T-helper 1 cell treated with Interleukin-12 subunit alpha and Interleukin-12 subunit beta and Interleukin-4 antibody, amounts not matched to agents 30 μg/mL and 1 μg/mL, for 36 hours (primary cell): ENCODE data around the gene GPC4.
"Not testable (repeated sequence)": the region's sequence is repeated elsewhere in the genome, so short reads cannot be mapped to it uniquely, and the experiment has no call there.

Experiments used
- H3K27ac Mint-ChIP-seq: one replicate; pipeline ENCODE4 v1.8.0; 2021; ENCODE audit warnings: mild to moderate bottlenecking, mixed read lengths
- H3K27me3 Mint-ChIP-seq: one replicate; pipeline ENCODE4 v1.8.0; 2021; ENCODE audit warnings: low read depth, mixed read lengths
- H3K36me3 Mint-ChIP-seq: one replicate; pipeline ENCODE4 v1.8.0; 2021; ENCODE audit warnings: low read depth, mixed read lengths
- H3K4me1 Mint-ChIP-seq: one replicate; pipeline ENCODE4 v1.8.0; 2021; ENCODE audit warnings: low read depth, mixed read lengths
- H3K4me3 Mint-ChIP-seq: one replicate; pipeline ENCODE4 v1.8.0; 2021; ENCODE audit warnings: mild to moderate bottlenecking, moderate library complexity, mixed read lengths
- H3K9me3 Mint-ChIP-seq: one replicate; pipeline ENCODE4 v1.8.0; 2021; ENCODE audit warnings: mixed read lengths

GPC4 gene

DNA sequence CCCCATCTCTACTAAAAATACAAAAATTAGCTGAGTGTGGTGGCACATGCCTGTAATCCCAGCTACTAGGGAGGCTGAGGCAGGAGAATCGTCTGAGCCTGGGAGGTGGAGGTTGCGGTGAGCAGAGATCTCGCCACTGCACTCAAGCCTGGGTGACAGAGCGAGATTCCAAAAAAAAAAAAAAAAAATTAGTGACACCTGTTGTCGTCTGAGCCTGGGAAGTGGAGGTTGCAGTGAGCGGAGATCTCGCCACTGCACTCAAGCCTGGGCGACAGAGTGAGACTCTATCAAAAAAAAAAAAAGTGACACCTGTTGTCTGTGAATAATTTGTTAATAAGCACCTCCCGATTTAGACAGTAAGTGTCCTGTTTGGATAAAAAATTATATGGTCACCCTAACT, 93.0 kb downstream of the GPC4 start:
- not testable (repeated sequence) for H3K36me3 Mint-ChIP-seq, H3K27ac Mint-ChIP-seq

DNA sequence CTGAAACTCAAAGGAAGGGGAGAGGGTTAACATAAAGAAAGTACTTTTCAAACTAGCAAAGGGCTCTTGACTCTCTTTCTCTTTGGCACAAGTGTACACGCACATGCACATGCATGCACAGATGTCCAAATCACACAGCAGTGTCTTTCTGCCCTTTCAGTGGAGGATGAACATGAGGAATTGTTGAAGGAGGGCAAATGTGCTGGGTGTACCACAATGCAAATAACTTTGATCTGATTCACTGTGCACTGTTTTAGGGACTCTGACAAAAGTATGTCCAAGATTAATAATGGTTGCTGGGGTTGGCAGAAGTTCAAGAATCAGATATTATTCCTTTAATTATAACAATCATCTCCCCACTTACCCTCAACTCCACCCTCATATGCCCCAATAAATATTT, 93.8 kb downstream of the GPC4 start:
- no peaks in the 10 kb centered on the region for H3K27me3 Mint-ChIP-seq
- H3K4me1 Mint-ChIP-seq = peaks cover 5% of the 10 kb centered on the region
- H3K4me3 Mint-ChIP-seq = no peak overlapping the region
- no peaks in the 10 kb centered on the region for H3K9me3 Mint-ChIP-seq
- no peak overlapping the region for H3K27ac Mint-ChIP-seq
- H3K36me3 Mint-ChIP-seq = no peaks in the 10 kb centered on the region

More for the DNA sequence above, 93.0 kb downstream of the GPC4 start:
- not testable (repeated sequence) for H3K27me3 Mint-ChIP-seq, H3K4me1 Mint-ChIP-seq, H3K9me3 Mint-ChIP-seq, H3K4me3 Mint-ChIP-seq

DNA sequence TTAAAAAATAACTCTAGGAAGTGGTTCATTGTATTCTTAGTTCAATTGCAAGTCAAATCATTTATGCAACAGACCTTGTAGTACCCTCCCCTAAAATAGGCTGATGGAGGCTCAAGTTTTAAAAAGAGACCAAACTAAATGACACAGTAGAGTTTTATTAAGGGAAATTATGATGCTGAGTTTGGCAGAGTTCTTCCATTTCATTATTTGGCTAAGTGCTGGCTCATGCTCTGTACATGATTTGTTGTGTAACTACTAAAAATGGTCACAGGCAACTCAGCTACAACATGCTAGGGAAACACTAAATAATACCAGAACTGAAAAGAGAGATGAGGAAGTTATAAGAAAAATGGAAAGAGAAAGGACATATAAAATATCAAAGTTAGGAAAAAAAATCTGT, 101.0 kb downstream of the GPC4 start:
- Mint-ChIP-seq H3K27me3 (peaks cover 3% of the 10 kb centered on the region), H3K4me3 (no peak overlapping the region), H3K4me1 (no peaks in the 10 kb centered on the region), H3K36me3 (no peaks in the 10 kb centered on the region), H3K27ac (no peak overlapping the region), H3K9me3 (no peaks in the 10 kb centered on the region)

DNA sequence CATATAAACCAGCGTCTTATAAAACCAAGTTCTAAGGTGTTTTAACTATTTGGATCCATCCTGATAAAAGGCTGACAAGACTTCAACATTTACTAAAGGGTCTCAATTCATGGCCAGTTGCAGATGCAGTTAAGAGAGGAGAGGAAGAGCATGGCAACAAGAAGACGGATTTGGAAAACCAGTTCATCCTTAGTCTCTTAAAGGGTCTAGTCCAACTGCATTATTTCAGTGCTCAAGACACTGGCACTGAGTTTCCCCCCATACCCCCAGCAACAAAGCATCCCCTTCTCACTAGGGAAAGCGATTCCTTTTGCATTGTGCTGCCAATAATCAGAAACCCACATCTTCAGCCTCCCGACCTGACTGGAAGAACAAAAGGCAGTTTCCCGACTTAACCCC, 106.8 kb downstream of the GPC4 start:
- Mint-ChIP-seq H3K27me3 (peaks cover 3% of the 10 kb centered on the region), H3K4me1 (no peaks in the 10 kb centered on the region), H3K27ac (no peak overlapping the region), H3K4me3 (no peak overlapping the region), H3K9me3 (no peaks in the 10 kb centered on the region), H3K36me3 (no peaks in the 10 kb centered on the region)

DNA sequence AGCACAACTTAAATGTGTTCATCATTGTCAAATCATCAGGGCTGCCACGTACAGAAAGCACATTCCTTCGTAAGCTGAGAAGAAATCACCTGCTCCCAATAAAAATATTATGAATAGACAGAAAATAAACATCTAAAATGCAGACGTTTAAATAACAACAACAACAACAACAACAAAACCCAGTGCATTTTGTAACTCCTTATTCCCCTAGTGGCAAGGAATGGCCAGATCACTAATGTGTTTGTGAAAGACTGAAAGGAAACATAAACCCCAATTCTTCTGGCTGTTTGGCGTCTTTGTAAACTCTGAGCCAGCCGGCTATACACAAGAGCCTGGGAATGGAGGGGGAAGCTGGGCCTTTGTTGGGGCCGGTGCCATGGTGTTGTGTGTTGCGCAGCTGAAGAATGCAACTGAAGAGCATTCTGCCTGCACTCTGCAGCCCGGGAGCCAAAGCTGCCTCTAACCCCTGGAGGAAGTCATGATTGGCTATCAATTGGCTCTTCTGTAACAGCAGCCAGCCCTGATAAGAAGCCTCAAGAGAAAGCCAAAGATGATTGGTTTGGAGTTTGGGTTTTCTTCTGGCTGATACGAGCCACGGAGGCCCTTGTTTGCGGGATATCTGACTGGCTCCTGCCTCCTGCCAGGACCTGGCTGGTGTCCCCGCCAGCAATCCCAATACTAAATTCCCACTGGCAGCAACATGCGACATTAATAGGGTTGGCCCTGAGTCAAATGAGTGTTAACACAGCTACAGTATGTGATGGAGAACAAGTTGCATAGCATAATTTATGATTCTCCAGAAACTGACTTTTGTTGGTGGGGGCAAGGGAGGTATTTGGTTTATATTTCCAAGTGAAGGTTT, 107.4 kb downstream of the GPC4 start:
- no peaks in the 10 kb centered on the region for H3K36me3 Mint-ChIP-seq
- H3K4me1 Mint-ChIP-seq = no peaks in the 10 kb centered on the region
- H3K27ac Mint-ChIP-seq = no peak overlapping the region
- H3K4me3 Mint-ChIP-seq = no peak overlapping the region
- H3K27me3 Mint-ChIP-seq = peaks cover 3% of the 10 kb centered on the region
- no peaks in the 10 kb centered on the region for H3K9me3 Mint-ChIP-seq

DNA sequence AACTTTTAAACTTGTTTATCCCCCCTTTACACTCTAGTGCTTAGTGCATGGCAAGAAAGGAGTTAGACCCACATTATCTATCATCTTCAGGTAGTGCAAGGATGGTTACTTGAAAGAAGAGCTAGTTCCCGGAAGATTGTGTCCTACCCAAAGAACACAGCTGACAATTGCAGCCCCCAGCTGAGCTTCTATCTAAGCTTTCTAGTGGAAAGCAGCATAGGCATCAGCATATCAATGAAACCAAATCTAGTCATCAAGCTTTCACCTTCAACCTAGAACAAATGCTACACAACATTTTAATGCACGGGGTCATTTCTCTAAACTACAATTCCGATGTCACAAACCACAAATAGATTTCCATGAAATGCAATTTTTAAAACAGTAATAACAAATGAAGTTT, 108.2 kb downstream of the GPC4 start:
- no peak overlapping the region for H3K27ac Mint-ChIP-seq
- no peak overlapping the region for H3K4me3 Mint-ChIP-seq
- no peaks in the 10 kb centered on the region for H3K9me3 Mint-ChIP-seq
- H3K36me3 Mint-ChIP-seq = no peaks in the 10 kb centered on the region
- H3K4me1 Mint-ChIP-seq = no peaks in the 10 kb centered on the region
- peaks cover 3% of the 10 kb centered on the region for H3K27me3 Mint-ChIP-seq

DNA sequence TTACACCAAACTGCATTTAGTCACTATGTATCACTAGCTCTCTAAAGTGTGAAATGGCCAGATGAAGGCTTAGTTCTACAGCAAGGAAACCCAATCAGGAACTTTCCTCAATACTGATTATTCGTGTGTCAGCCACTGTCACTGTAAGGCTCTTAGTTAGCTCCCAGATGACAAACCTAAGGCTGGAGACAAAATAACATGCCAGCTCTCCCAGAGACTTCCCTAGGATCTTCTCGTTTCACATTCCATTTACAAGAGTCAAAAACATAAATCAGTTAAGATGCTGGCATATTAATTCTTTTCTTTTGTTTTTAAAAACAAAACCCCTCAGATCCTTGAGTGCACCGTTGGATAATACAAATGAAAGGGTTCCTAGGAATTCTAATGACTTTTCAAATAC, 109.0 kb downstream of the GPC4 start:
- no peaks in the 10 kb centered on the region for H3K9me3 Mint-ChIP-seq
- peaks cover 3% of the 10 kb centered on the region for H3K27me3 Mint-ChIP-seq
- H3K4me3 Mint-ChIP-seq = no peak overlapping the region
- no peaks in the 10 kb centered on the region for H3K4me1 Mint-ChIP-seq
- no peak overlapping the region for H3K27ac Mint-ChIP-seq
- H3K36me3 Mint-ChIP-seq = no peaks in the 10 kb centered on the region

DNA sequence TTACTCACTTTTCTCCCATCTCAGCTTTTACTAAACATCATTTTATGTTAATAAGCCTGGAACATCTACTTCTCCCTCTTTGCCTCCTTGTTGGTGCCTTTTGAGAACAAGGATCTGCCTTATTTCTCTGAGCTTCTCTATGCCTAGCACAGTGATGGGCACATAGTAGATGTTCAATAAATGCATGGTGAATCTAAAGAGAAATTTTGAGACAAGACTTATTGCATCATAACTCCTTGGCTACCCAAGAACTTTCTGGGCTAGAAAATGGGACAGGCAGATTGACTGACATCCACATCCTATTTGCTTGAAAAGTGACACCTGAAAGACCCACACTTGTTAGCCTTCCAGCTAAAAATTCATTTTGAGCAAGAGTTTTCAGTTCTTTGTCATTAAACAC, 109.9 kb downstream of the GPC4 start:
- Mint-ChIP-seq H3K27ac (no peak overlapping the region), H3K4me3 (no peak overlapping the region), H3K36me3 (no peaks in the 10 kb centered on the region), H3K4me1 (no peaks in the 10 kb centered on the region), H3K27me3 (no peaks in the 10 kb centered on the region), H3K9me3 (no peaks in the 10 kb centered on the region)

DNA sequence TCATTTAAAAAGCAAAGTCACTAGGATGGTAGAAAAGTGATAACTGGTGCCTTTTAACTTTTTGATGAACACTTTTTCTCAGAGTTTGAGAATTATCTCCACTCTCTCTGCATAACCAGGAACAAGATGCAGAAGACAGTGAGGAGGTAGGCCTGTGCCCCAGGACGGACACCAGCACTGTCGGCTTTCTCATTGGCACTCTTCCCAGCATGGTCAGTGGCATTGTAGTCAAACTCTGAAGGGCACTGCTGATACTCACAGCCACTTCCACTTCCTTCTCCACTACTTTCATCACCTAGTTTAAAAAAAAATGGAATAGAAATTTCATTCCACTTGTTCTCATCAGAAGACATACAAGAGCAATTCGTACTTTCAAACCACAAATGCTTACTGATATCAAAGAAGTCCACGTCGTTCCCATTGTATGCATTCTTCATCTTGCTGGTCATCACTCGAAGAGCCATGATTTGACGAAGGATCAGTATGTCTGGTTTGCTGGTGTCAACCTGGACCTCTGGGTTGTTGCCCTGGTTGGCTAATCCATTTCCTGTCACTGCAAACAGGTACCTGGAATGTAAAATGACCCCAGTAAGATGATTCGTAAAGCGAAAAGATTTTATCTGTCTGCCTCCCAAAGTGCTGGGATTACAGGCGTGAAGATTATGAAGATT, 112.4 kb downstream of the GPC4 start:
- H3K27ac Mint-ChIP-seq = no peak overlapping the region
- H3K36me3 Mint-ChIP-seq = no peaks in the 10 kb centered on the region
- no peaks in the 10 kb centered on the region for H3K27me3 Mint-ChIP-seq
- no peaks in the 10 kb centered on the region for H3K9me3 Mint-ChIP-seq
- H3K4me1 Mint-ChIP-seq = no peaks in the 10 kb centered on the region
- H3K4me3 Mint-ChIP-seq = no peak overlapping the region

DNA sequence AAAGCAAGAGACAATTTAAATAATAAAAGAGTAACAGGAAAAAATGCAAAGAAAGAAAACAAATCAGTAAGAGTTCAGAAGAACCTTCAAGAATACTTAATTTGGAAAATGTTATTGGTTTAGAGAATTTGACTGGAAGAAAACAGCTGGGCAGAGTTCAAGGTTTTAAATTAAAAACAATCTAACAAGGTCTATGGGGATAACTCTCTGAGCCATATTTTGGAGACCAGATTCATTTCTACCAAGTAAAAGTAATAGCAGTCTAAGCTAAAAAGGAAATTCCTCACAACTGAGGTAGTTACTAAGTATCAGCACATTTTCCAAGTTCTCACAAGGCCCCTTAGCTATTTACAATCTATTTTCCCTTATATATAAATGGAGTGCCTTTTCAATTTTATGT, 114.7 kb downstream of the GPC4 start:
- Mint-ChIP-seq H3K27ac (no peak overlapping the region), H3K4me1 (no peaks in the 10 kb centered on the region), H3K9me3 (no peaks in the 10 kb centered on the region)

DNA sequence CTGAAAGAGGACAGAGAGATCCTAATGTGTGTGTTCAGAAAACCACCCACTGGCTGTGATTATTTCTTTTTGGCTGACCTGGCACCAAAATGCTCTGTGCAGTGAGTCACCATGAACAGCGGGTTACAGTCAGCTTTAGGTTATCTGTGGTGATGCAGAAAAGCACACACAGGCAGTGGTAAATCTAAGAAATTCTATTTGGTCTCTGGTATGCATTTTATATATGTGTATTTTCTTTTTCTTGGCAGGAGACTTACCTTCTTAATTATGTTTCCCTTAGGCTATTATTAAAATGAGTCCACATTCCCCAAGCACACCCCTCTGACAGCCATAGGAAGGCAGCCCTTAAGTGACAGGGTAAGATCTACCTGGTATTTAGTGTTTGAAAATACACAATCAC, 118.0 kb downstream of the GPC4 start:
- Mint-ChIP-seq H3K4me3 (no peak overlapping the region), H3K27me3 (no peaks in the 10 kb centered on the region), H3K9me3 (no peaks in the 10 kb centered on the region), H3K36me3 (no peaks in the 10 kb centered on the region), H3K4me1 (no peaks in the 10 kb centered on the region), H3K27ac (no peak overlapping the region)

More for the DNA sequence above, 114.7 kb downstream of the GPC4 start:
- Mint-ChIP-seq H3K36me3 (no peaks in the 10 kb centered on the region), H3K27me3 (no peaks in the 10 kb centered on the region), H3K4me3 (no peak overlapping the region)

DNA sequence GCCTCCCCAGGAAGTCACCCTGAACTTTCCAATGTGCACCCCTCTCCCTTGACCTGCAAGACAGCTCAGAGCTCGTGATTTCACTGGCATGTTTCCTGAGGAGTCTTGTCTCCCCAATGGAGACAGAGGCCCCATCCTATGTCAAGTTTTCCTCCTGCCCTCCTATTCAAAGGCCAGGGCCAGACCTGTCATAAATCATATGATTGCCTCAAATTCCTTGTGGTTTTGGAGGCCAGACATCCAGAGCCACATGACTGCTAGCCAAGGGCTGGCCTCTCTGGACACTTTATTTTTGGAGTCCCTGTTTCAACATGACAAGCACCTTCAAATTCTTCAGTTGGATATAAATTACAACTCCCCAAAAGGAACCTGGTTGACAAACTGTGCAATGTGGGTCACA, 121.2 kb downstream of the GPC4 start:
- H3K36me3 Mint-ChIP-seq = no peaks in the 10 kb centered on the region
- no peaks in the 10 kb centered on the region for H3K9me3 Mint-ChIP-seq
- no peaks in the 10 kb centered on the region for H3K27me3 Mint-ChIP-seq
- no peak overlapping the region for H3K27ac Mint-ChIP-seq
- no peaks in the 10 kb centered on the region for H3K4me1 Mint-ChIP-seq
- H3K4me3 Mint-ChIP-seq = no peak overlapping the region

DNA sequence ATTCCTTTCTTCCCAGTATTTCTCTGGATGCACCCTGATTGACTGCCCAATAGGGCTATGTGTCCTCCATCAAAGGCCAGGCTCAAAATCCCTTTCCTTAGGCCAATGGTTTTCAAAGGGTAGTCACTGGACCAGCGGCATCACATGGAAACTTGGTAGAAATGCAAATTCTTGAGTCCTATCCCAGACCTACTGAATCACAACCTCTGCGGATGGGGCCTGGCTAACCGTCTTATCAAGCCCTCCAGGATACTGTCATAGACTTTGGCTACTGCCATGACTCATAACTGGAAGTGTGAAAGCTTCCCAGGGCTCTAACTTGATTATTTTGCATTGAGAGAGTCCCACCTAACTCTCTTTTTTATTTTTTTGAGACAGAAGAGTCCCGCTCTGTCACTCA, 125.2 kb downstream of the GPC4 start:
- Mint-ChIP-seq H3K9me3 (no peaks in the 10 kb centered on the region), H3K36me3 (no peaks in the 10 kb centered on the region)

DNA sequence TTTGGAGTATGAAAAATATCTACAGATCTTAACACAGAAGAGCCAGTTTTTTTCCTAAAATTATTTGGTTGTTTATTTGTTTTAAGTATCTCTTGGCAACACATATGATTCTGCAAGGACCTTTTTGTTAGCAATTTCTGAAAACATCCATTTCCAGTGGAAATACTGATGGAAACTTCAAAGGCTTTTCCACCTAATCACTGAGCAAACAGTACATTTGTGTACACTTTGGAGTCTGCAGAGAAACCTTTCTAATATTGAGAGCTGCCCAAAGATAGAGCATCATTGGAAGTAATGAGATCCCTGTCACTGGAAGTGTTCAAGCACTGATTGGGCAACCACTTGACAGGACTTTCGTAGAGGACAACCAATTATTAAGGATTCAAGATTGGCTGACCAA, 127.4 kb downstream of the GPC4 start:
- H3K27me3 Mint-ChIP-seq = no peaks in the 10 kb centered on the region
- no peaks in the 10 kb centered on the region for H3K4me1 Mint-ChIP-seq
- H3K27ac Mint-ChIP-seq = no peak overlapping the region
- no peak overlapping the region for H3K4me3 Mint-ChIP-seq
- no peaks in the 10 kb centered on the region for H3K9me3 Mint-ChIP-seq
- H3K36me3 Mint-ChIP-seq = no peaks in the 10 kb centered on the region

More for the DNA sequence above, 125.2 kb downstream of the GPC4 start:
- Mint-ChIP-seq H3K4me1 (no peaks in the 10 kb centered on the region), H3K27ac (no peak overlapping the region), H3K27me3 (no peaks in the 10 kb centered on the region), H3K4me3 (no peak overlapping the region)

DNA sequence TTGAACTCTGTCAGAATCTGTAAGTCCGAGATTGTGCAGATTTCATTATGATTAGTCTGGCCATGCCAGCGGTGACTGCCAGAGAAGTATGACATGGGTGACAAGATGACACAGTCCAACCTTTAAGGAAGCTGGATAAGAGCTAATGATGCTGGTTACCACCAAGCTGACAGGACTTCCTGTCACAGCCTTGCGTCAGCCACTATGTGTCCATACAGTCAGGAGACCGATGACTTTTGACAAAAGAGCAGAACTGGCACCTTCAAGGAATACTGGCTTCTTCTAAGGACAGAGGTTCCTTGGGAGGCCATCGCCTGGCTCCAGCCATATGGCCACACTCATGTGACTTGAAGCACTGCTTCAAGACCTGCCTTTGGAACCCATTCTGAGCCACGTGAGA, 129.9 kb downstream of the GPC4 start:
- Mint-ChIP-seq H3K27me3 (no peaks in the 10 kb centered on the region), H3K9me3 (peaks cover 3% of the 10 kb centered on the region), H3K36me3 (no peaks in the 10 kb centered on the region), H3K27ac (no peak overlapping the region), H3K4me1 (no peaks in the 10 kb centered on the region), H3K4me3 (no peak overlapping the region)
